GM12878 (cell line): ENCODE results near the gene NELL1. TPM values are rescaled to one million over a fixed set of nuclear protein-coding genes. Genes with fewer than 3 reads are reported as not detected.

Source experiments
- CBX3 ChIP-seq: fragments of 200-600 bp; sonication (generic); IDR thresholded peaks from 2 replicates; pipeline ENCODE4 v1.6.1; 2016; ENCODE audit warnings: low read depth, borderline replicate concordance
- CHD1 ChIP-seq: IDR thresholded peaks from 2 replicates; pipeline ENCODE4 v1.6.1; 2012; ENCODE audit warnings: low read depth, low read length, improper control_type of control experiment
- IRF5 ChIP-seq: fragments of 450-650 bp; IDR thresholded peaks from 2 replicates; pipeline ENCODE4 v1.6.1; 2017; ENCODE audit warnings: borderline replicate concordance
- NFYA ChIP-seq: IDR thresholded peaks from 2 replicates; pipeline ENCODE4 v1.6.1; 2011; ENCODE audit warnings: low read depth, mild to moderate bottlenecking, low read length, improper control_type of control experiment, borderline replicate concordance
- NFYB ChIP-seq: IDR thresholded peaks from 2 replicates; pipeline ENCODE4 v1.6.1; 2011; ENCODE audit warnings: low read depth, mild to moderate bottlenecking, low read length, improper control_type of control experiment, moderate library complexity; ENCODE audit not compliant: insufficient read depth
- NRF1 ChIP-seq: conservative IDR thresholded peaks from 2 replicates; pipeline ENCODE4 v1.6.1; 2011; ENCODE audit warnings: mild to moderate bottlenecking, low read depth, low read length, improper control_type of control experiment
- SMARCA5 ChIP-seq: fragments of 450-650 bp; IDR thresholded peaks from 2 replicates; pipeline ENCODE4 v1.6.1; 2017; ENCODE audit warnings: mild to moderate bottlenecking
- TARDBP ChIP-seq: IDR thresholded peaks from 2 replicates; pipeline ENCODE4 v1.6.1; 2016; ENCODE audit warnings: borderline replicate concordance
- ZNF24 ChIP-seq: fragments of 450-650 bp; IDR thresholded peaks from 2 replicates; pipeline ENCODE4 v1.6.1; 2017; ENCODE audit warnings: antibody characterized with exemption, mild to moderate bottlenecking
- ZNF592 ChIP-seq: fragments of 450-650 bp; IDR thresholded peaks from 2 replicates; pipeline ENCODE4 v1.6.1; 2017; ENCODE audit warnings: mild to moderate bottlenecking, moderate library complexity
- ZZZ3 ChIP-seq: IDR thresholded peaks from 2 replicates; pipeline ENCODE4 v1.6.1; 2011; ENCODE audit warnings: low read depth; ENCODE audit not compliant: control insufficient read depth, insufficient read length
- polyA plus RNA-seq, 11 experiments: library from polyadenylated mRNA; depleted of rRNA in 4 of 11; unstranded in 6 of 11; stranded (reverse) in 5 of 11; fragments of >200 nt; fragmentation: Nextera tagmentation in 4 of 11; fragmentation: Illumina TruSeq in 1 of 11; extraction: Ambion mirVana in 4 of 11; extraction: Trizol in 1 of 11; gene quantifications; 1 replicate in 1 of 11; 2 replicates in 10 of 11; pipeline versions ENCODE4 v1.2.1 to v1.2.3, GENCODE V29; 2011 to 2016; ENCODE audit warnings: inconsistent platforms in 2 of 11, missing spikeins in 2 of 11, low read depth in 1 of 11
- total RNA-seq, 4 experiments: library from RNA; depleted of rRNA in 3 of 4; stranded (reverse); fragments of >200 nt in 3 of 4; fragmentation: Illumina TruSeq in 1 of 4; extraction: Trizol in 1 of 4; gene quantifications; 2 replicates each; pipeline versions ENCODE4 v1.2.1 to v1.2.3, GENCODE V29; 2013 to 2021

Gene NELL1
- total and polyA plus RNA-seq, 10 of the 15 experiments (the other 5 are each of a cell fraction or from before 2014, with no cell fraction given), result 0.02 to 0.12 TPM; not detected in 8

DNA sequence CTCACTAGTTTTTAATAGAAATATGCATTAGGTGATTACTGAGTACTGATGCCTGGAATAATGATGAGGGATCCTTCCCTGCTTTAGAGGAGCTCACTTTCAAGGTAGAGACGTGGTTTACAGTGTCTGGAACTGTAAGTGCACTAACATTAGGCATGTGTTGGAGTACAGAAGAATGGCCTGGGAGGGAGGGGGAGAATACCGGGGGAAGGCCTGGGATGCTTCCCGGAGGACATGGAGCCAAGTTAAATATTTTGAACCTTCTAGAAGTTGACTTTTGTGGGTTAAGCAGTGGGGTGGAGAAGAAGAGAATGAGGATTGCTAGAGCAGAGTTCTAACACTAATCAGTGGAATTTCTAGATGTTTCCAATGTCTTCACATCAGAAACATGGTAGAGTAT is 261.6 kb downstream of the NELL1 start (continued):
- no peak for TF ChIP-seq ZNF592
- no peak for TF ChIP-seq NRF1
- no peak for TF ChIP-seq NFYB
- TF ChIP-seq IRF5, result no peak
- TF ChIP-seq SMARCA5, result no peak
- TF ChIP-seq TARDBP, result no peak
- no peak for TF ChIP-seq ZZZ3
- TF ChIP-seq ZNF24, result no peak
- TF ChIP-seq CHD1, result no peak
- TF ChIP-seq CBX3, result no peak
- TF ChIP-seq NFYA, result no peak
